ENCODE data around the gene ATP5F1B.

ATP5F1B gene

DNA sequence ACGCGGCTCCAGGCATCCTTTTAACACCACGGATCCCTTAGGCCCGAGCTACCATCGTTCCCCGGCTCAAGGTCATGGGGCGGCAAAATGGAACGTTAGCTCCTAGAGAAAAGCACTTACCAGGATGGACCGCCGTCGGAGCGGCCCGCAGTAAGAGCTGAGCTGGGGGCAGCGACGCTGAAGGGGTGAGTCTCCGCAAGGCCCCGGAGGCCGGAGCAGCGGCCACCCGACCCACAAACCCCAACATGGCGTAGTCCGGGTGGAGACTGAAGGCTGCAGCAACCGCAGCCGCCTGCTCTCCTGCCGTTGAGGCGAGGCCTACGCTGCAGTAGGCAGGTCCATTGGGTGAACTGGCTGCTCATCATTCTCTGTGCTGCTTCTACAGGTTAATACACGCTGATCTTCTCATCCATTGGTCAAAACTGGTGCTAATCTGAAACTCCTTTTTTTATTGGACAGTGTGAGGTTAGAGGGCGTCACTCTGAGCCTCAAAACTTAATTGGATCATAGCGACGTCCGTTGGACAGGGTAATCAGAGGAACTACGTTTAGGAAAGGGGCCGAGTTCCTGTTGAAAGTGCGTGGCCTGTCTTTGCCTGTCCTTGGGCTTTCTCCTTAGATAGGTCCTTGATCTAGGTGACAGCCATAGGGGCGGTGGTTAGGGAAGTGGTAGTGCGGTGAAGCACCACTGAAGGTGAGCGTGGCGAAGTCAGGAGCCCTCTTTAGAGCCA, at the start of gene ATP5F1B:
Gene ATP5F1B, minus strand, starts transcription at position 268 of the 730 bp plus-strand sequence. Its CDS starts 21 bp downstream, at position 247.
- peak; percentile 90 for FAIRE-seq

DNA sequence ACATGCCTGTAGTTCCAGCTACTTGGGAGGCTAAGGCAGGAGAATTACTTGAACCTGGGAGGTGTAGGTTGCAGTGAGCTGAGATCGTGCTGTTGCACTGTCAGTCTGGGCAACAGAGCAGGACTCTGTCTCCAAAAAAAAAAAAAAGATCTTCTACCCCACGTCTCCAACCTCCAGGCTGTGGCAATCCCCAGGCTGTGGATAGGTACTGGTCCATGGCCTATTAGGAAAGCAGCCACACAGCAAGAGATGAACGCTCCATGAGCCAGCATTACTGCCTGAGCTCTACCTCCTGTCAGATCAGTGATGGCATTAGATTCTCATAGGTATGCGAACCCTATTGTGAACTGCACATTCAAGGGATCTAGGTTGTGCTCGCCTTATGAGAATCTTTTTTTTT, 48.4 kb upstream of the ATP5F1B start:
- no peak for DNase-seq (ENCODE audit: insufficient read length, low spot score)
- FAIRE-seq: no peak

More for the DNA sequence above, at the start of gene ATP5F1B:
- DNase-seq (ENCODE audit: insufficient read length, low spot score): peak; percentile 99

- FAIRE-seq: no peak
Observed at GRCh38 chr12:56688846-56689109, 43.0 kb upstream of the ATP5F1B start.

DNA sequence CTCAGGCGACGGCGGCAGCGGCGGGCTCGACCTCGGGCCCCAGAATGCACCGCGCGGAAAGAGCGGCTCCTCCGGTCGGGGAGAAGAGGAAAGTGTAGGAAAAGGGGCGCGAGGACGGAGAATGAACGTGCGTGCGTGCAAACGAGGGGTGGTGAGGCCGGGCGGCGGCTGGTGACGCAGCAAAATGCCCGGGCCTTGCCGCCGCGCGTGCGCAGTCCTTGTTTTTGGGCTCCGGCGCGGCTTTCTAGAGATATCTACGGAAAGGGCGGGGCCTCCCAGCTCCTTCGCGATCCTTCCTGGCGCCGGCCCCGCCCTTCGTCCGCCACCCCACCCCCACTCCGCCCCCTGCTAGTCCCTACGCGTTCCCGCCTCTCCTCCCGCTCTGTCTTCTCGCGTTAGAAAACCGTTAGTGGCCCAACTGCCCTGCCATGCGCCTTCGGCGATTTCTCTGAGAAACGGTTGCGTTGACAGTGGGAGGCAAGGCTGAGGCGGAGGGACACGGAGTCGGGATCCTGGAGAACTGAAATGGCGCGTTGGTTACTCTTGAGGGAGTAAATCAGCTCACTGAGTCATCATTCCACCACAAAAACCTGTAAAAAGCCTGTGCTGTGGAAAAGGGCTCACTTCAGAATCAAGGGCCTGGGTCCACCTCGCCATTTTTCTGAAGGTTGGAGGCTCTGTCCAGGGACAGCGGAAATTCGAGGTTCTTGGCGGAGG, 42.5 kb upstream of the ATP5F1B start, which contains the start of gene PTGES3:
Gene PTGES3, minus strand, starts transcription at position 156 of the 717 bp plus-strand sequence. CDS start 285 bp downstream, outside the sequence.
- peak; percentile 74 for FAIRE-seq
- DNase-seq (ENCODE audit: insufficient read length, low spot score): peak; percentile 96

More at GRCh38 chr12:56688846-56689109, 43.0 kb upstream of the ATP5F1B start:
- DNase-seq (ENCODE audit: insufficient read length, low spot score): peak; percentile 41

DNA sequence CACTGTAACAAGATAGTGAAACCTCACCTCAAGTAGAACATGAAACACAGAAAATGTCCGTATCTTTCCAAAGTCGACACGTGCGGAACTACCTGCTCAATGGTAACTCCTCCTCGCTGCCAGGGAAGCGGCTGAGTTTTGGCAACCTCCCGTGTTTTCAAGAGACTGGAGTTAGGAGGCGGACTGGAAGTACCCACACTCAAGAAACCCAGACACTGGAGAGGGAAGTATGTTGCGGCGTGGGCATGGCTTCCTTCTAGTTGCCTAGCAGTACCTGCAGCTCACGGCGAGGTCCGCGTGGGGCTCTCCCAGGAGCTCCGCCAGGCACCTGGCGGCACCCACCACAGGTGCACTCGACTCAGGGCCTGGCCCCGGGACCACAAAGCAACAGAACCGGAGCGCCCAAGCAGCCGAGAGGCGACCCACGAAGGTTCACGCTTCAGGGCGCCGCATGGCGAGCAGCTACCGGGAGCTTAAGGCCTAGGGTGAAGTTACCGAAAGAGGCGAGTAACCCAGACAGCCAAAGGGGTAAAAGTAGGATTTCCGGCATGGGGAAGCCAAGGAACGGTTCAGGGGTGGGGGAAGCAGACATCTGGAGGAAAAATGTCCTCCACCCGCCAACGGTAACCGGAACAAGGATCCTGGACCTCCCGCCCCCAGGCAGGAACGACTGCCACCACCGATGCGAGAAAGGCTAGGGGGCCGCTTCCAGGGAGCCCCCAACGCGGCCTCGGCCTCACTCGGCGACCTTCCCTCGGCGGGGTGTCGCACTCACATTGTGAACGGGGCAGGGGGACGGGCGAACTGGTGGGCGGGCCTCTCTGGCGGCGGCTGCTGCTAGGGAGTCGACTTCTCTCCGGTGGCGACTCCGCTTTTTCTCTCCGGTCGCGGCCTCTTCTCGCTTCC, 41.7 kb upstream of the ATP5F1B start:
- no peak for FAIRE-seq
- DNase-seq (ENCODE audit: insufficient read length, low spot score): peak; percentile 24

GRCh38 chr12:56684745-56685359, 39.1 kb upstream of the ATP5F1B start:
- FAIRE-seq (no peak), DNase-seq (ENCODE audit: insufficient read length, low spot score) (no peak)

GRCh38 chr12:56682323-56682722, 36.5 kb upstream of the ATP5F1B start:
- FAIRE-seq: no peak

GRCh38 chr12:56679883-56680575, 34.2 kb upstream of the ATP5F1B start:
- FAIRE-seq (no peak), DNase-seq (ENCODE audit: insufficient read length, low spot score) (no peak)

More at GRCh38 chr12:56682323-56682722, 36.5 kb upstream of the ATP5F1B start:
- DNase-seq (ENCODE audit: insufficient read length, low spot score): no peak

DNA sequence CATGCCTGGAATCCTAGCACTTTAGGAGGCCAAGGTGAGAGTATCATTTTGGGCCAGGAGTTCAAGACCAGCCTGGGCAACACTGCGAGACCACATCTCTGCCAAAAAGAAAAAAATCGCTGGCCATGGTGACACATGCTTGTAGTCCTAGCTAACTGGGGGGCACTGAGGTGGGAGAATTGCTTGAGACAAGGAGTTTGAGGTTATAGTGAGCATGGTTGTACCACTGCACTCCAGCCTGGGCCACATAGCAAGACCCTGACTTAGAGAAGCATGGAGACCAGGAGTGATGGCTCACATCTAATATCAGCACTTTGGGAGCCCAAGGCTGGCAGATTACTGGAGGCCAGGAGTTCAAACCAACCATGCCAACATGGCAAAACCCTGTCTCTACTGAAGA, 33.1 kb upstream of the ATP5F1B start:
- no peak for FAIRE-seq

GRCh38 chr12:56677680-56678079, 31.9 kb upstream of the ATP5F1B start:
- DNase-seq (ENCODE audit: insufficient read length, low spot score): no peak
- FAIRE-seq: no peak

More for the DNA sequence above, 33.1 kb upstream of the ATP5F1B start:
- DNase-seq (ENCODE audit: insufficient read length, low spot score): no peak

- FAIRE-seq: no peak
- no peak for DNase-seq (ENCODE audit: insufficient read length, low spot score)
Observed at GRCh38 chr12:56676851-56677580, 31.2 kb upstream of the ATP5F1B start.

DNA sequence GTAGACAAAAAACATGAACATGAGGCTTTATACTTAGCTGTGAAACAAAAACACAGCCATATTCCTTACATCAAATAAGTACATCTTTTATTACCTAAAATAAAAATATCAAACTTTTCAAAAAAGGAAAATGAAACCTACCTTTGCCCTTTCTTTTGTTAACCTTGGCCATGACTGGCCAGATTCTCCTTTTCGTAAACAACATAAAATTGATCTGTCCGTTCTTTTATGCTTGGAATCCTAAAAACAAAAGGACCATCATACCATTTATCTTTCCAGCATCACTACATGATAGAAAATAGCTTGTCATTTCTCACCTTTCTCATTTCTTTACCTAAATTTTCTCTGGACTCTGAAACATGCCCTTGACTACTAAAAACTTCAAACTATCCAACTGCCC, 25.8 kb upstream of the ATP5F1B start:
- FAIRE-seq (no peak), DNase-seq (ENCODE audit: insufficient read length, low spot score) (no peak)

DNA sequence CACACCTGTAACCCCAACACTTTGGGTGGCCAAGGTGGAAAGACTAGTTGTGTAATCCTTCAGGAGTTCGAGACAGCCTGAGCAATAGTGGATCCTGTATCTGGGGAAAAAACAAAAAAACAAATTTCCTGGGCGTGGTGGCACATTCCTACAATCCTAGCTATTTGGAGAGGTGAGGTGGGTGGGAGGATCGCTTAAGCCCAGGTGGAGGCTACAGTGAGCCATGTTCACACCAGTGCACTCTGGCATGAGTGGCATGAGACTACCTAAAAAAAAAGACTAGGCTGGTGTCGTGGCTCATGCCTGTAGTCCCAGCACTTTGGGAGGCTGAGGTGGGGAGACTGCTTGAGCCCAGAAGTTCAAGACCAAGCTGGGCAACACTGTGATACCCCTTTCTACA, 25.1 kb upstream of the ATP5F1B start:
- FAIRE-seq (no peak), DNase-seq (ENCODE audit: insufficient read length, low spot score) (no peak)

DNA sequence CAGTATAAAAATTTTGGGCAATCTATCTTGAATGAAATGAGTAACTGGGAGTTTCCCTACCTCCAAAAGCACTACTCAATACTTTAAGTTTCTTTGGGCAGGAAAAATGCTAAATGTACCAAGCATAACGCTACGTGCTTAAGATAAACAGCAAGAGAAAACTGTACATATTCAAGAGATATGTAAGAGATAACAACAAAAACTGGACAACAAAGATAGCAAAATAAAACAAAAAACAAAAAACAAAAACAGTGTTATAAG, 22.3 kb upstream of the ATP5F1B start:
- DNase-seq (ENCODE audit: insufficient read length, low spot score): no peak
- FAIRE-seq: no peak

GRCh38 chr12:56661979-56662638, 16.3 kb upstream of the ATP5F1B start:
- no peak for FAIRE-seq
- no peak for DNase-seq (ENCODE audit: insufficient read length, low spot score)

DNA sequence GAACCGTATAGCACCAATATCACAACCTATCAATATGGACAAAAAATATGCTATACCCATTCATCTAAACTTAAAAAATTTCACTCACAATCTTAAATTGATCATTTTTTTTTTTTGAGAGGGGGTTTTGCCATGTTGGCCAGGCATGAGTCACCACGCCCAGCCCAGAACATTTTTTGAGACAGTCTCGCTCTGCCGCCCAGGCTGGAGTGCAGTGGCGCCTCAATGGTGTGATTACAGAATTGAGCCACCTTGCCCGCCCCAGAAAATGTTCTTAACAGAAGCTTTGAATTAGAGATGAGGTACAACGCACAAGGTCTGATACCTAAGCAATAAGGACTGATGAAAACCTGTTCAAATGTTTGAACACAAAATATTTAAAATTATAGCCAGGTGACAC, 15.8 kb upstream of the ATP5F1B start:
- no peak for FAIRE-seq
- no peak for DNase-seq (ENCODE audit: insufficient read length, low spot score)

GRCh38 chr12:56658921-56659320, 13.1 kb upstream of the ATP5F1B start:
- DNase-seq (ENCODE audit: insufficient read length, low spot score): no peak
- no peak for FAIRE-seq

GRCh38 chr12:56657416-56658379, 11.9 kb upstream of the ATP5F1B start:
- FAIRE-seq: no peak
- no peak for DNase-seq (ENCODE audit: insufficient read length, low spot score)
